ENCODE data around the gene SAMD1.
"Not testable (repeated sequence)": the region's sequence is repeated elsewhere in the genome, so short reads cannot be mapped to it uniquely, and the experiment has no call there.

The SAMD1 gene

DNA sequence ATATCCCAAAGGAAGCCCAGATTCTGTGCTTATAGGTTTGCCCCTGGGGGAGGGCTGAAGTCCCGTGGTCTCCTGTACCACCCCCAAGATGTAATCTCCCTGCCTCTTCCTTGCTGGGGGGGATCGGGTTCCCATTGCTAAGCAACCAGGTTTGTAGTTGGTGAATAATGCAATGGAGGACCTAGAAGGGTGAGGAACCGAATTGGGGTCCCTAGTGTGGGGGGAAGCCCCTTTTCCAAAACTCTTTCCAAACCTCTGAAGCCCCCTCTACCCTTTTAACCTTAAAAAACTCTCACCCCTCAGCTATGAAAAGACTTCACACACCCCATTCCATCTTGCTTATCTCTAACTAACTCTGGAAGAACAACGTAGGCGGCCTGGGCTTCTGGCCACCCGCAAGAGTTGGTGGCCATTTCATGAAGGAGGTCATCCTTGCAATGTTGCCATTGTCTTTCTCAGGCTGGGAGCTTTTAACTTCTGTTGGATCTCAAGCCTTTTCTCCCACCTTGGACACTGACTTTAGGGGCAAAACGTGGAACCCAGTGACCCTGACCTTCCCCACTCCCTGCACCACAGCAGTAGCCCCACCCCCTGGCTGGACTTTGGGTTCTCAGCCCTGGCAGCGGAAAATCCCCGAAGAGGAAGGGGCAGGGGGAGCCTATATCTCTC lies 29.3 kb downstream of the SAMD1 start:
- DNase-seq = no peak

DNA sequence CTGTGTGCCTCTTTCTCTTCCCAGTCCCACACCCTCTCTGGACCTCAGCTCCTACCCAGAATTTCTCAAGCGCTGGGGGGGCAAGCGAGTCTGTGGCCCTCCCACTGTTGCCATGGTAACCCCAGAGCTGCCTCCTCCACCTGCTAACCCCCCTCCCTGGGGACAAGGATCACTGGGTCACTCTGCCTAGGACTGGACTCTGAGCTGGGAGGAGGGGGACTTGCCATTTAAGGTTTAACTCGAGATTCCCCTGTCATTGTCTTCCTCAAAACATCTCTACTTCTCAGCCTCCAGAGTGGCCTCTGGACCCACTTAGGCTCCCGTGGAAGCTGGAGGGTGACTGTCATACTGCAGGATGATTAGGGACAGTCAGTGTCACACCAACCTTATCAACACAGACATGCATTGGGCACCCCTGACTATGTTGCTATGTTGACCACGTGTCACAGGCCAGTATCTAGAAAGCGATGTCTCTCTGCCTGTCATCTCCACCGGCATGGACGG lies 30.8 kb downstream of the SAMD1 start:
- DNase-seq = no peak

DNA sequence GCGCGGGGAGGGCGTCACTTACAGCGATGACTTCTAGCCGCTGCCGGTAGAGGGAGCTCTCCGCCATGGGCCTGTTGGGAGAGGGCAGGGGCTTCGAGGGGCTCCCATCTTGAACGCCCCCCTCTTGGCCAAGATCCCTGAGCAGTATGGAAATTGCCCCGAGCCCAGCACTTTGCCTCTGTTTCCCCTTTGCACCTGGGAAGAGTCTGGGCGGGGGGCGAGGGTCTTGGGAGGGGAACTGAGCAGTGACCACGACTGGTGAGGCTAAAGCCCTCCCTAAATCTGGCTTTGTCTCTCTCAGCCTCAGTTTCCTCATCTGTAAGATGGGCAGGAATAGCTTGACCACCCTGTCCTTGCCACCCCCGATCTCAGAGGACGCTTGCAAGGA lies 31.5 kb downstream of the SAMD1 start:
- peak in 3 of 4 experiments; percentile 35 to 66 (median 56) for DNase-seq

DNA sequence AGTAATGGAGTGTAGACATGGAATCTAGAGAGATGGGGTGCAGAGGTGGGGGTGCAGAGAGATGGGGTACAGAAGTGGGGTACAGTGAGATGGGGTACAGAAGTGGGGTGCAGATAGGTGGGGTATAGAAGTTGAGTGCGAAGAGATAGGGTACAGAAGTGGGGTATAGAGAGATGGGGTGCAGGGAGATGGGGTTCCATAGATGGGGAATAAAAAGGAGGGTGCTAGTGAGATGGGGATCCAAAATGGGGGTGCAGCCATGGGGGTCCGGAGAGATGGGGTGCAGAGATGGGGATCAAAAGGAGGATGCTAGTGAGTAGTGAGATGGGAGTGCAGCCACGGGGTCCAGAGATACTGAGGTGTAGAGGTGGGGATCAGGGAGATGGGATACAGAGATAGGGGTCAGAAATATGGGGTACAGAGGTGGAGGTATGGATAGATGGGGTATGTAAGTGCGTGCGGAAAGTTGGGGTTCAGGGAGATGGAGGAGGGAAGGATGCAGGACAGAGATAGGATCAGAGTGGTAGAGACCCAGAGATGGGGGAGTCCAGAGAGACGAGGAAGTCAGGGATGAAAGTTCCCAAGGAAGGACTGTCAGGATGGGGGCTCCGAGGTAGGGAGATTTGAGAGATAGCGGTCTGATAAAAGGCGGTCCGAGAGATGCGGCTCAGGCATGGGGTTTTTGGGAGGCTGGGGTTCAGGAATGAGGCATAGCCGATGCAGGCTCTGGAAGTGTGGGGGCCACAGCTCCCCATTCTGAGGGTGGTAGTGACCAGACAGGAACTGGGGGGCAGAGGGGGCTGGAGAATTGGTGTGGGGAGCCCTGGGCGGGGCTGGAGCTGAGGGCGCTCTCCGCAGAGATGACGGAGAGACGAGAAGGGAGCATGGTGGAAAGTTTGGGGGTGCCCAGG lies 32.1 kb downstream of the SAMD1 start:
- DNase-seq = no peak

DNA sequence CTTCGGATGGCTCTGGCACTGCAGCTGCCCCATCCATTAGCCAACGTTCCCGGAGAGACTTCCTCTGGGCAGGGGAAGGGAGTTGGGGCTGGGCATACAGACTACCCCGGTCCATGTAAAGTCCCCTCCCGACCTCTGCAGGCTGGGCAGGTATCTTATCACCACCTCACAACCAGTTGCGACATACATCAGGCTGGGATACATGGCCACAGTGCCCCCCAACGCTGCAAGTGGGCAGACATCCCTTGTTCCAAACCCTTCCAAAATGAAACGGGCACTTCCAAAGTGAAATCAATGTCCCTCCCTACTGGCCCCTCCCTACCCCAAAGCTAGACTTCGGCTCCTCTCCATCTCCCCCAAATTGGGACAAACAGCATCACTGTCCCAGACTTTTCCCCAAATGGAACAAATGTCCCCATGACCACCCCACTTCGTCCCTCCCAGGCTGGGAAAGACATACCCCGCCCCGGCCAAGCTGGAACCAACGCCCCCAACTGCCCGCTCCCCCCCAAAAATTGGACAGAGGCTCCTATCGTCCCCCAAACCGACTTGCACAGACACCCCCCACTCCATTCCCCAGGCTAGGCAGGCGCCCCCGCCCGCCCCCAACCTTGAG lies 33.7 kb downstream of the SAMD1 start:
- DNase-seq = no peak

DNA sequence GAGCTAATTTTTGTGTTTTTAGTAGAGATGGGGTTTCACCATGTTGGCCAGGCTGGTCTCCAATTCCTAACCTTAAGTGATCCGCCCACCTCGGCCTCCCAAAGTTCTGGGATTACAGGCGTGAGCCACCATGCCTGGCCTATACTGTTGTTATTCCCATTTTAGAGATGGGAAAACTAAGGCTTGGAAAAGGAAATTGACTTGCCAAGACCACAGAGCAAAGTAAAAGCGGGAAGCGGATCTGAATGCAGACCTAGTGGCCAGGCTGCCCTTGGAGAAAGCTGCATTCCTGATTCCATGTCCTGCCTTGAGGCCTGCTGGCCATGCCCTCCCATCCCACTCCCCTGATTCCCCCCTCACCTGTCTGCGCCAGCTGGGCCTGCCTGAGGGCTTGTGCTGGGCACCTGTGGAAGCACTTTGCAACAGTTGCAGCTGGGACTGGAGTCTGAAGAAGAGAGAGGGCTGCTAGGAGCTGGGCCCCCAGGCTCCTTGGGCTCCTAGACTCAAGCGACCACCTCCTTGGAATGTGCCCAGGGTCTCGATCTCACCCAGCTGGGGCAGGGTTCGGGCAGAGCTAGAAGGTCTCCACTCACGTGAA lies 34.4 kb downstream of the SAMD1 start:
- no peak for DNase-seq

DNA sequence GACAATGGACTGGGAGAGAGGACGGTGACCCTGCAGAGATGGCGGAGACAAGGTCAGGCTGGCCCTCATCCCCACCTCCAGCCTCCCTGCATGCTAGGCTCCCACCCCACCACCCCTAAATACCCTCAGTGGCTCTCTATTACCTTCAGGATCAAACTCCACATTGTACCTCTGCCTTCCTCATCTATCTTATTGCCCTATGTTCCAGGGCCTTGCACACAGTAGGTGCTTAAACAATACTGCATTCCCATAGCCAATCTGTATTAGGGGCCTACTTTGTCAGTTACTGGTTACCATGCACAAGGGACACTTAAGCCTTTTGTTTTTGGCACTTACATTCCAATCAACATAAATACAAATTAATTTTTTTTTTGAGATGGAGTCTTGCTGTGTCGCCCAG lies 35.2 kb downstream of the SAMD1 start:
- no peak for DNase-seq

DNA sequence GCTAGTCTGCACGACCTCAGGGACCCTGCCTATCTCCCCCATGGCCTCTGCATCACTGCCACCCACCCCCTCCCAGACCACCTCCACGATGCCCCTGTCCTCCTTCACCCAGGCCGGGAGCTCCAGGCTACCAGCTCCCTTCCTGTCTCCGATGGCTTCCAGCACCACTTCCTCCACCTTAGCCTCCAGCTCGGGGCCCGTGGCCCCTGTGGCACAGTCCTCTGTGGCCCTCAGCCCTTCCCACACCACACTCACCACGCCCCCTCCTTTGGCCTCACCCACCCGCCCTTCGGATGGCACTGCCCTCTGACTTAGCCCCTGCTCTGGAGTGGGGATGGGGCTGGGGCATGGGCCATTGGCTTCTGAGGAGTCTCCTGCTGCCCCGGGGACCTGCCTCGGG lies 35.8 kb downstream of the SAMD1 start:
- DNase-seq = no peak

DNA sequence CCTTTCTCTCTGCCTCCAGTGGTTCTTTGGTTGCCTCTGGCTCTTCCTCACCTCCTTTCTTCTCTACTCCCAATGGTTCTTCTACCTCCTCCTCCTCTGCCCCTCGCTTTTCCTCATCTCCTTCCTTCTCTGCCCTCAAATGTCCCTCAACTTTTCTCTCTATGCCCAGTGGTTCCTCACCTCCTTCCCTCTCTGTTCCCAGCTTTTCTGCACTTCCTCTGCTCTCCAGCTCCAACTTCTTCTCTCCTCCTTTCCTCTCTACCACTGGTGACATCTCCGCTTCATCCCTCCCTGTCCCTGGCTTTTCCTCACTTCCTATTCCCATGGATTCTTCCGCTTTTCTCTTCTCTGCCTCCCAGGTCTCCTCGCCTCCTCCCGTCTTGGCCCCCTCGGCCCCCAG lies 36.5 kb downstream of the SAMD1 start:
- DNase-seq = no peak

DNA sequence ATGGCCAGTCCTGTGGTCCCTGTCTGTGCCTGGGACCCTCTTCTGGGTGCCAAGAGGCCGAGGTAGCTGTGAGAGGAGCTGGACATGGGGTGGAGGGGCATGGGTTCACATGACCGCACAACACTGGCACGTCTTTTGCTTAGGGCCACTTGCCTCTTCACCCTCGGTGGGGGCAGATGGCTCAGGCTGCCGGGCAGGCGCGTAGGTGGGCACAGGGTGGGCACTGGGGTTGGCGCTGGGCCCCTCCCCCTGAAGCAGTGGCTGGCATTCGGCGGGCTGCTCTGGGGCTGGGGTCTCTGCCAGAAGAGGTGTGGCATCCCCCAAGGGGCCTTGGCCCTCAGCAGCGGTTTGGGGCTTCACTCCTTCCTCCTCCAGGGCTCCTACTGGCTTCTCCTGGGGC lies 37.1 kb downstream of the SAMD1 start:
- no peak for DNase-seq

DNA sequence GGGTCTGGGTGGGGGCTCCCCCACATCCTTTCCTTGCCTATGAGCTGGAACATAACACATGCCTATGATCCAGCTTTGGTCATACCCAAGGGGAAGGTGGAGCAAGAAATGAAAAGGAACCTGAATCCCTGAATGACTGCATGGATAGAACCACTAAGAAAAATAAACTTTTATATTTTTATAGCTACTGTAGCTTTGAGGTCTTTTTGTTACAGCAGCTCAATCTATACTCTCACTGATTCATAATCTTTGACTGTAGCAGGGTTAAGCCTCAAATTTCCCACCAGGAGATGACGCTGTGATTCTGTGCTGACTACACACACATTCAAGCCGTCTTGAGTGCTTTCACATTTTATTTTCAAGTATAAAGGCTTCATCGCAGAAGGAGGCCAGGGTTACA lies 37.5 kb downstream of the SAMD1 start:
- DNase-seq = no peak

DNA sequence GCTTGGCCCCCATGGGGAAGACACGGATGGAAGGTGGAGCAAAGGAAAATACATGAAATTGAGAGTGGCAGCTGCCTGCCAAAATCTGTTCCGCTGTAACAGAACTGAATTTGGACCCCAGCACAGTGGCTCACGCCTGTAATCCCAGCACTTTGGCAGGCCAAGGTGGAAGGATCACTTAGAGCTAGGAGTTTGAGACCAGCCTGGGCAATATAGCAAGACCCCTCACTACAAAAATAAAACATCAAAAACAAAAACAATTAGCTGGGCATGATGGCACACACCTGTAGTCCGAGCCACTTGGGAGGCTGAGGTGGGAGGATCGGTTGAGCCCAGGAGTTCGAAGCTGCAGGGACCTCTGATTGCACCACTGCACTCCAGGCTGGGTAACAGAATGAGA lies 38.1 kb downstream of the SAMD1 start:
- DNase-seq = no peak

DNA sequence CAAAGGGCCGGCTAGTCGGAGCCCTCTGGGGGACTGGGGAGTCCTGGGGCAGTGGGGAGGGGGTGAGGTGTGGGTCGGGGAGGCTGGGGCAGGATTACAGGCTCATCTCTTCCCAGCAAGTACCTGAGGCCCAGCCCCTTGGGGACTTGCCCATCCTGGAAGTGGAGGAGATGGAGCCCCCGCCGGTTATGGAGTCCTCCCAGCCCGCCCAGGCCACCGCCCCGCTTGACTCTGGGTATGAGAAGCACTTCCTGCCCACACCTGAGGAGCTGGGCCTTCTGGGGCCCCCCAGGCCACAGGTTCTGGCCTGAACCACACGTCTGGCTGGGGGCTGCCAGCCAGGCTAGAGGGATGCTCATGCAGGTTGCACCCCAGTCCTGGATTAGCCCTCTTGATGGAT lies 38.6 kb downstream of the SAMD1 start:
- no peak for DNase-seq

DNA sequence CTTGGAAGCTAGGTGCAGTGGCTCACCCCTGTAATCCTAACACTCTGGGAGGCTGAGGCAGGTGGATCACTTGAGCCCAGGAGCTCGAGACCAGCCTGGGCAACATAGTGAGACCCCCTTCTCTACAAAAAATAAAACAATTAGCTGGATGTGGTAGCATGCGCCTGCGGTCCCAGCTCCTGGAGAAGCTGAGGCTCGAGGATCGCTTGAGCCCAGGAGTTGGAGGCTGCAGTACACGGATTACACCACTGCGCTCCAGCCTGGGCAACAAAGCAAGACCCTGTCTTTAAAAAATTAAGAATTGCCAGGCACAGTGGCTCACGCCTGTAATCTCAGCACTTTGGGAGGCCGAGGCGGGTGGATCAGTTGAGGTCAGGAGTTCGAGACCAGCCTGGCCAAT lies 39.6 kb downstream of the SAMD1 start:
- DNase-seq = not testable (repeated sequence)

DNA sequence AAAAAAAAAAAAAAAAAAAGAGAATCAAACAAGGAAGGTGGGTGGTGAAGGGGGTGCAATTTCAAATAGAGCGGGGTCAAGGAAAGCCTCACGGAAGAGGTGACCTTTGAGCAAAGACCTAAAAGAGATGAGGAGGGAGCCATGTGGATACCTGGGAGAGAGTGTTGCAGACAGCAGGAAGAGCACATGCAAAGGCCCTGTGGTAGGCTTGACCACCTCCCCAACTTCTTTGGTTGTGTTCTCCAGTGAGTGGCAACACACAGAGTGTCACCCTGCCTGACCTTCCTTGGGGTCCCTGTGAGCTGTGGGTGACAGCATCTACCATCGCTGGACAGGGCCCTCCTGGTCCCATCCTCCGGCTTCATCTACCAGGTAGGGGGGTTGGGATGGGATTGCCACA lies 40.0 kb downstream of the SAMD1 start:
- no peak for DNase-seq

DNA sequence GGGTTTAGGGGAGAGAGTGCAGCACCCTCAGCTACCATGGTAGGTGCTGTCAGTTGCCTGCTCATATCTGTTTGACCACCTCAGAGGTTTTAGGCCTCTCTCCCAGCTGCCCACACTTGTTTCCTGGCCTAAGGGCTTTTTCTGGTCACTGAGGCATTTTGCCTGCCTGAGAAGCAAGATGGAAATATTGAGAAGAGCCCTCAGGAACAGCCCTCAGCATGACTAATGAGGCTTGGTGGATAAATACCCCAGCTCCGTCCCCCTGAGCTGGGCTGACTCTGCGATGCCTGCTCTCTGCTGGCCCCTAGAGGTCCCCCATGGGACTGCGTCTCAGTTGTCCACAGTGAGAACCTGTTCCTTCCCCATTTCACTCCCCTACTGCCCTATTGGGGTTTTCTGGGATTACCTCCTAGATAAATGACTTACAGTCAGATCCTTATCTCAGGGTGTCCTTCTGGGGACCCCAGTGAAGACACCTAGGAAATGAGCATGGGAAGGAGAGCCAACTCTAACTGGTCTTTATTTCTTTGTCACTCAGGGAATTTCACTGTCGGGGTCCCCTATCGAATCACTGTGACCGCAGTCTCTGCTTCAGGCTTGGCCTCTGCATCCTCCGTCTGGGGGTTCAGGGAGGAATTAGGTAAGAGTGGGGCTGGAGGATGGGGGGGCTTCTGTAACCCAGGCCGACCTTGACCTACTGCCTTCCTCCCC lies 42.0 kb downstream of the SAMD1 start:
- peak; percentile 78 to 86 (median 81) for DNase-seq

DNA sequence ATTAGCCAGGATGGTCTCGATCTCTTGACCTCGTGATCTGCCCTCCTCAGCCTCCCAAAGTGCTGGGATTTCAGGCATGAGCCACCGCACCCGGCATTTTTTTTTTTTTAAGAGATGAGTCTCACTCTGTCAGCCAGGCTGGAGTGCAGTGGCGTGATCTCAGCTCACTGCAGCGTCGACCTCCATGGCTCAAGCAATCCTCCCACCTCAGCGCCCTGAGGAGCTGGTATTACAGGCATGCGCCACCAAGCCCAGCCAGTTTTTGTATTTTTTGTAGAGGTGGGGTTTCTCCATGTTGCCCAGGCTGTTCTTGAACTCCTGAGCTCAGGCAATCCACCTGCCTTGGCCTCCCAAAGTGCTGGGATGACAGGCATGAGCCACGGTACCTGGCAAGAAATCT lies 42.7 kb downstream of the SAMD1 start:
- not testable (repeated sequence) for DNase-seq

DNA sequence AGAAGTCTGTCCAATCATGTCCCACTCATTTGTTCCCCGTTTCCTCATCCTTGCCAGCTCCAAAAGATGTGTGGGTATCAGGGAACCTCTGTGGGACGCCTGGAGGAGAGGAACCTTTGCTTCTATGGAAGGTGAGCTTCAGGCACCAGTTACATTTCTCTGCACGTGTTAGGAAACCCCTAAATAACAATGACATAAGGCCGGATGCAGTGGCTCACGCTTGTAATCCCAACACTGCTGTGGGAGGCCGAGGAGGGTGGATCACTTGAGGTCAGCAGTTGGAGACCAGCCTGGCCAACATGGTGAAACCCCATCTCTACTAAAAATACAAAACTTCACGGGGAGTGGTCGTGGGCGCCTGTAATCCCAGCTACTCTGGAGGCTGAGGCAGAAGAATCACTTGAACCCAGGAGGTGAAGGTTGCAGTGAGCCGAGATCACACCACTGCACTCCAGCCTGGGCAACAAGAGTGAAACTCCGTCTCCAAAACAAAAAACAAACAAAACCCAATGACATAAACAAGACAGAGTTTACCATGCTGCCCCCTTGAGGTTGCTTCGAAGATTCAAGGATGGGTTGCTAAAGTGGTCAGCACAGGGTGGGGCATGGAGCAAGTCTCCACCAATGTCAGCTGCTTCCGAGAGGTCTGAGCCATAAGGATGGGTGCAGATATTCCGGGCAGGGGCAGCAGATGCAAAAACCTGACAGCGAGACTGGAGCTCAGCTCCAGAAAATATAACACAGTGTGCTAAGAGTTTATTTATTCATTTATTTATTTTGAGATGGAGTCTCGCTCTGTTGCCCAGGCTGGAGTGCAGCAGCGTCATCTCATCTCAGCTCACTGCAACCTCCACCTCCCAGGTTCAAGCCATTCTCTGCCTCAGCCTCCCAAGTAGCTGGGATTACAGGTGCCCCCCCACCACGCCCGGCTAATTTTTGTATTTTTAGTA lies 47.6 kb downstream of the SAMD1 start:
- peak; percentile 74 to 80 (median 76) for DNase-seq

DNA sequence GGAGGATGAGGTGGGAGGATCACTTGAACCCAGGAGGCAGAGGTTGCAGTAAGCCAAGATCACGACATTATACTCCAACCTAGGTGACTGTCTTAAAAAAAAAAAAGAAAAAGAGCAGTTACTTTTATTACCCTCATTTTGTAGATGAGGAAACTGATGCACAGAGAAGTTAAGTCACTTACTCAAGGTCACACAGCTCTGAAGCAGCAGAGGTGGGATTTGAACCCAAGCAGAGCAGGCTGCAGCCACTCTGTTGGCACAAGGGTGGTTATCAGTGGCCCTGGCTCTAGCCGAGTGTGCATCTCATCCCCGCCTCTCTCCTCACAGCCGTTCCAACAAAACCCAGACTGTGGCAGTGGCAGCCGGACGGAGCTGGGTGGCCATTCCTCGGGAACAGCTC lies 51.4 kb downstream of the SAMD1 start:
- DNase-seq = no peak

Measured in suppressor macrophage (primary cell).